Effector memory CD4-positive, alpha-beta T cell (primary cell): ENCODE data around the gene UQCC5.

Source experiments
- DNase-seq, 3 donors: peaks; one replicate each; pipeline ENCODE4 v3.0.0-alpha.2; 2020
- H3K27ac ChIP-seq: 2 replicates; pipeline ENCODE4 v1.7.0; 2013; ENCODE audit warnings: mild to moderate bottlenecking, low read length, moderate library complexity; ENCODE audit not compliant: insufficient read depth, poor library complexity, severe bottlenecking
- H3K27me3 ChIP-seq: replicated peaks from 2 replicates; pipeline ENCODE4 v1.7.0; 2013; ENCODE audit warnings: mild to moderate bottlenecking, low read length; ENCODE audit not compliant: insufficient read depth, control insufficient read depth, poor library complexity, severe bottlenecking
- H3K36me3 ChIP-seq: 2 replicates; pipeline ENCODE4 v1.7.0; 2013; ENCODE audit warnings: mild to moderate bottlenecking, low read length, moderate library complexity; ENCODE audit not compliant: control insufficient read depth, insufficient read depth
- H3K4me1 ChIP-seq: 2 replicates; pipeline ENCODE4 v1.7.0; 2013; ENCODE audit warnings: low read length, mild to moderate bottlenecking; ENCODE audit not compliant: control insufficient read depth, insufficient read depth, poor library complexity, severe bottlenecking
- H3K4me3 ChIP-seq: 2 replicates; pipeline ENCODE4 v1.7.0; 2013; ENCODE audit warnings: low read length, low read depth, mild to moderate bottlenecking; ENCODE audit not compliant: insufficient read depth, poor library complexity, severe bottlenecking
- H3K9me3 ChIP-seq: 2 replicates; pipeline ENCODE4 v1.7.0; 2013; ENCODE audit warnings: mild to moderate bottlenecking, low read length, moderate library complexity; ENCODE audit not compliant: control insufficient read depth

The UQCC5 gene

DNA sequence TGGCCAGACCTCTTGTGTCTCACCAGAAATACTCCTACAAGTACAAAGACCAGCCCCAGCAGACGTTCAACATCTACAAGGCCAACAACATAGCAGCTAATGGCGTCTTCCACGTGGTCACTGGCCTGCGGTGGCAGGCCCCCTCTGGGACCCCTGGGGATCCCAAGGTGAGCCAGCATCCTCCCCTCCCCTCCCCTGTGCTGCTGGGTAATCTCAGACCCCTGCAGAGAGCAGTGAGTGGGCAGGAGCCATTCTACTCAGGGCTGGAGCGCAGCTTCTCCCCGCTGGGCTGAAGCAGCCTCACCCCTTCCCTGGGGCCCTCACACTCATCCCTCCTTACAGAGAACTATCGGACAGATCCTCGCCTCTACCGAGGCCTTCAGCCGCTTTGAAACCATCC is 31.4 kb upstream of the UQCC5 start:
- H3K27ac ChIP-seq = no peak overlapping the region
- no peaks in the 10 kb centered on the region for H3K4me1 ChIP-seq
- H3K36me3 ChIP-seq = no peaks in the 10 kb centered on the region
- no peak overlapping the region for H3K4me3 ChIP-seq
- DNase-seq = no peak
- no peaks in the 10 kb centered on the region for H3K27me3 ChIP-seq
- no peaks in the 10 kb centered on the region for H3K9me3 ChIP-seq

DNA sequence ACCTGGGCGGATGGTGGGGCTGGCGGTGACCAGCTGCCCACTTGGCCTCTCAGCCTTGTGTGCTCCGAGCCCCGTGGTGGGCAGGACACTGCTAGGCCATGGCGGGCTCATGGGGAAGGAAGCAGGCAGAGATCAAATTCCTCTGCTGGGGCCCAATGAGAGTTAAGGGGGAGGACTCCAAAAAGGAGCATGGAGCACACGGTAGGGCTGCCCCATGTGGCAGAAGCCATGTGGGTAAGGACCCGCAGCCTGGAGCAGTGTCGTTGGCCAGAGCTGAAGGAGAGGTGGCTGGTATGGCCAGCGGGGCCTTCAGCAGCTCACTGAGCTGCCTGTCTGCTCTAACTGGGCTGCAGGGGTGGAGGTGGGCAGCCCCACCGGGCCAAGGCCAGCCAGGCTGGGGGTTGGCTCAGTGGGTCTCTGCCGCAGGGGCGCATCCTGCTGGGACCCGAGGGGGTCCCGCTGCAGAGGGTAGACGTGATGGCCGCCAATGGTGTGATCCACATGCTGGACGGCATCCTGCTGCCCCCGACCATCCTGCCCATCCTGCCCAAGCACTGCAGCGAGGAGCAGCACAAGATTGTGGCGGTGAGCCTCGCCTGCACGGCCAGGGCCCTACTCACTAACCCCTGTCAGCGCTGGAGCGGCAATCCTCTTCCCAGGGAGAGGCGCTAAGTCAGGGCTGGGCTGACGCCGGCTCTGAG is 30.0 kb upstream of the UQCC5 start:
- Histone ChIP-seq H3K9me3 (no peaks in the 10 kb centered on the region), H3K27ac (no peak overlapping the region), H3K4me3 (no peak overlapping the region), H3K27me3 (no peaks in the 10 kb centered on the region), H3K36me3 (no peaks in the 10 kb centered on the region), H3K4me1 (no peaks in the 10 kb centered on the region)
- no peak for DNase-seq

DNA sequence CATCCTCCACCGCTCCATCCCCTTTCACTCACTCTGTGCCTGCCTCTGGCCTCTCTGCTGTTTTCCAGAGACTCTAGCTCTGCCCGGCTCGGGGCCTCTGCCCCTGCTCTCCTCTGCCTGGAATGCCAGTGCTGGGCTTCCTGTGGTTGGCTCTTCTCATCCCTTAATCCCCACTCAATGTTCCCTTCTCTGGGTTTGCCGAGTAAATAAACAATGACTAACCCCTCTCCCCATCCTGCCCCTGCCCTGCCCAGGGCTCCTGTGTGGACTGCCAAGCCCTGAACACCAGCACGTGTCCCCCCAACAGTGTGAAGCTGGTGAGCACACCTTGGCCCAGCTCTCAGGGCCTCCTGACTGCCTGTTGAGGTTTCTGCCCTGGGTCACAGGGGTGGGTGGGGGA is 29.0 kb upstream of the UQCC5 start:
- DNase-seq = no peak

DNA sequence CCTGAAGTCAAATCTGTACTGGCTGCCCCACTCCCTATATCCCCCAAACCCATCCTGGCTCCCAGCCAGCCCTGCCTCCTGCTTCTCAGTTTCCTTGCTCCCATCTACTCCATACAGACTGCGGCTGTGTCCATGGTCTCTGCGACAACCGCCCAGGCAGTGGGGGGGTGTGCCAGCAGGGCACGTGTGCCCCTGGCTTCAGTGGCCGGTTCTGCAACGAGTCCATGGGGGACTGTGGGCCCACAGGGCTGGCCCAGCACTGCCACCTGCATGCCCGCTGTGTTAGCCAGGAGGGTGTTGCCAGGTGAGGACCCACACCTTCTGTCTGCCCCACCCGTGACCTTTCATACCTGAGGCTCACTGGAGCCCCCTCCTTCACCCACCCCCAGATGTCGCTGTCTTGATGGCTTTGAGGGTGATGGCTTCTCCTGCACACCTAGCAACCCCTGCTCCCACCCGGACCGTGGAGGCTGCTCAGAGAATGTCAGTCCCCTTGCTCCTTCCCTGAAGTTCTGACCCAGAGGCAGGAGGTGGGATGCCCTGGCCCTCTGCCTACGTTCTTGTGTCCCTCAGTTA is 26.6 kb upstream of the UQCC5 start:
- Histone ChIP-seq H3K4me1 (no peaks in the 10 kb centered on the region), H3K27ac (no peak overlapping the region), H3K36me3 (no peaks in the 10 kb centered on the region), H3K9me3 (no peaks in the 10 kb centered on the region), H3K4me3 (no peak overlapping the region), H3K27me3 (no peaks in the 10 kb centered on the region)
- no peak for DNase-seq

More for the DNA sequence above, 29.0 kb upstream of the UQCC5 start:
- H3K9me3 ChIP-seq = no peaks in the 10 kb centered on the region
- H3K4me3 ChIP-seq = no peak overlapping the region
- H3K27ac ChIP-seq = no peak overlapping the region
- H3K4me1 ChIP-seq = no peaks in the 10 kb centered on the region
- no peaks in the 10 kb centered on the region for H3K36me3 ChIP-seq
- H3K27me3 ChIP-seq = no peaks in the 10 kb centered on the region

DNA sequence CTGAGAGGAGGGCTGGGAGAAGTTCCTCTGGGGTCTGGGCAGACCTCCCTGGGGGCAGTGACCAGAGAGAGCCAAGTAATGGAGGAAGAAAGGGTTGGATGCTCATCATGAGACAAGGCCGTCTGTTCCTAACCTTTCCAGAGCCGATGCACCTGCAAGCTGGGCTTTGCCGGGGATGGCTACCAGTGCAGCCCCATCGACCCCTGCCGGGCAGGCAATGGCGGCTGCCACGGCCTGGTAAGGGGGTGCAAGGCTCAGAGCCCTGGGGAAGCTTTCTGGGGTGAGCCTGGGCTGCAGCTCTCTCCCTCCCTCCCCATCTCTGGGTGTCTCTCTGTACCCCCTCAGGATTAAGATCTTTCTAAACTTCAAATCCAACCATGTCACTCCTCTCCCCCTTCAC is 24.9 kb upstream of the UQCC5 start:
- Histone ChIP-seq H3K27me3 (no peaks in the 10 kb centered on the region), H3K4me3 (no peak overlapping the region), H3K27ac (no peak overlapping the region), H3K9me3 (no peaks in the 10 kb centered on the region), H3K36me3 (no peaks in the 10 kb centered on the region), H3K4me1 (no peaks in the 10 kb centered on the region)
- DNase-seq = no peak

DNA sequence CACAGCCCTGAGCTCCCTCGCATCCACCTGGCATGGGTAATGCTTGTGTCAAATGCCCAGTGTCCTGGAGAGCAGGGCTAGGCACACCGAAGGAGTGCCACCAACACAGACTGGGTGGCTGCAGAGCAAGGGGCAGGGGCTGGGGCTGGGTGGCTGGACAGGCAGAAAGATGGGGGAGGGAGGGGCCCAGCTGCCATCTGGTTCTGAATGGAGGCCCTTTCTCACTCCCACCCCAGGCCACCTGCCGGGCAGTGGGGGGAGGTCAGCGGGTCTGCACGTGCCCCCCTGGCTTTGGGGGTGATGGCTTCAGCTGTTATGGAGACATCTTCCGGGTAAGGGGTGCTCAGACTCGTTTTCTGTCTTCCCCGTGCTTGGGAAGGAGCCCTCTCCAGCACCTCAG is 24.3 kb upstream of the UQCC5 start:
- Histone ChIP-seq H3K4me1 (no peaks in the 10 kb centered on the region), H3K36me3 (no peaks in the 10 kb centered on the region), H3K9me3 (no peaks in the 10 kb centered on the region), H3K4me3 (no peak overlapping the region), H3K27ac (no peak overlapping the region), H3K27me3 (no peaks in the 10 kb centered on the region)
- DNase-seq = no peak

DNA sequence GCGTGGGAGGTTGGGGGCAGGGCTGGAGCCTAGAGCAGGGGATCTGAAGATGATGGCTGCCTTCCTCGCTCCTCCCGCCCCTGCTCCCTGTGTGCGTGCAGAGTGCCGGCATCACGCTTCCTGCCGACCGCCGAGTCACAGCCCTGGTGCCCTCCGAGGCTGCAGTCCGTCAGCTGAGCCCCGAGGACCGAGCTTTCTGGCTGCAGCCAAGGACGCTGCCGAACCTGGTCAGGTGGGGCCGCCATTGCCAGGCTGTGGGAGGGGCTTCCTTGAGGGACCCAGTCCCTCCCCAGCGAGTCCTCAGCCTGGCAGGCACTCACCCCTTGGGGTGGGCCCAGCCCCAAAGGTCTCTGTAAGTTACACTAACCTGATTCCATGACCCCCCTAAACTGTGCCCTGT is 23.7 kb upstream of the UQCC5 start:
- Histone ChIP-seq H3K4me1 (no peaks in the 10 kb centered on the region), H3K27ac (no peak overlapping the region), H3K4me3 (no peak overlapping the region), H3K9me3 (no peaks in the 10 kb centered on the region), H3K27me3 (no peaks in the 10 kb centered on the region), H3K36me3 (no peaks in the 10 kb centered on the region)
- no peak for DNase-seq

DNA sequence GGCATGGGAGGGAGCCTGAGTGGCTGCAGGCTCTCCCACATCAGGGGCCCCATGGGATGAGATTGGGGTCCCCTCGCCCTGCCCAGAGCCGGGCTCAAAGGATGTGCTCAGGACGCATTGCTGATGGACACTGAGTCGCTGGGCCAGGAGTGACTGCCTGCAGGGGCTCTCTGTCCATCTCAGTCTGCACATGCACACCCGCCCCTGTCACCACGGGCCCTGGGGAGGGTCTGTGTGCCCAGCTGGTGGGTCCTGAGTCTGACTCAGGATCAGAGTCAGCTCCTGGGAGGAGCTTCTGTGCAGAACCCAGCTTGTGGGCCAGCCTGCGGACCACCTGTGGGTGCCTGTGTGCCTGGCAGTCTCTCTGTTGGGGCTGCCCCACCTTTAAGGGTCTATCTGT is 23.1 kb upstream of the UQCC5 start:
- Histone ChIP-seq H3K4me3 (no peak overlapping the region), H3K36me3 (no peaks in the 10 kb centered on the region), H3K27me3 (no peaks in the 10 kb centered on the region)

DNA sequence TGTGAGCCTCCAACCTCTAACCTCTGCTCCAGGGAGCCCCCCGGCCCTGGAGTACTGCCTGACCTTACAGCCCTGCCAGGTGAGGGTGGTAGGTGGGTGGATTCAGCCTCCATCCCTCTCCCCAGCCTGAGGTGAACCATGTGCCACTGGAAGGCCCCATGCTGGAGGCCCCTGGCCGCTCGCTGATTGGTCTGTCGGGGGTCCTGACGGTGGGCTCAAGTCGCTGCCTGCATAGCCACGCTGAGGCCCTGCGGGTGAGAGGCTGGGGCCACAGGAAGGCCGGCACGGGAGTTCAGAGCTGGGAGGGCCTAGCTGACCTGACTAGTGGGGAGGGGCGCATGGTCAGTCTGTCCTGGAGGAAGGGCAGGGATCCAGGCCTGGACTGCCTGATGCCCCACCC is 21.8 kb upstream of the UQCC5 start:
- DNase-seq = no peak
- Histone ChIP-seq H3K27me3 (no peaks in the 10 kb centered on the region), H3K4me1 (no peaks in the 10 kb centered on the region)

More for the DNA sequence above, 23.1 kb upstream of the UQCC5 start:
- no peaks in the 10 kb centered on the region for H3K9me3 ChIP-seq
- DNase-seq = no peak
- H3K27ac ChIP-seq = no peak overlapping the region
- no peaks in the 10 kb centered on the region for H3K4me1 ChIP-seq

DNA sequence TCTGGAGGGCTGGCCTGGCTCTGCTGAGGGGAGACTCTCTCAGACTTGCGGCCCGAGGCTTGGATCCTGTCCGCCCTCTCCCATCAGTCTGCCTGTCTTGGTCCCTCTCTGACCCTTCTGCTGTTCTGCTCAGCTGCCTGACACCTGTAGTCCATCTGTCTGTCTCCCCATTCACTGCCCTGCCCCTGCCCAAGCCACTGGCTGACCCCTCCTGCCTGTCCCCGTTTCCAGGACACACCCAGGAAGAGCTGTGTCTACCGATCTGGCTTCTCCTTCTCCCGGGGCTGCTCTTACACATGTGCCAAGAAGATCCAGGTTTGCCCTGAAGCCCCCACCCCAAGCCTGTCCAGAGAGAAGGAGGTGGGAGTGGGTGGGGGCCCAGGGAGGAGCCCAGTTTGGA is 21.2 kb upstream of the UQCC5 start:
- no peaks in the 10 kb centered on the region for H3K9me3 ChIP-seq
- no peak overlapping the region for H3K4me3 ChIP-seq
- H3K4me1 ChIP-seq = no peaks in the 10 kb centered on the region
- no peaks in the 10 kb centered on the region for H3K27me3 ChIP-seq
- H3K27ac ChIP-seq = no peak overlapping the region
- no peak for DNase-seq
- no peaks in the 10 kb centered on the region for H3K36me3 ChIP-seq

More for the DNA sequence above, 21.8 kb upstream of the UQCC5 start:
- Histone ChIP-seq H3K4me3 (no peak overlapping the region), H3K9me3 (no peaks in the 10 kb centered on the region), H3K36me3 (no peaks in the 10 kb centered on the region), H3K27ac (no peak overlapping the region)
